Astrocyte (in vitro differentiated cells and primary cell): ENCODE results near the gene ESCO1. TPM values are rescaled to one million over a fixed set of nuclear protein-coding genes. Genes with fewer than 3 reads are reported as not detected.

Experiments
- DNase-seq: peaks from one replicate; pipeline ENCODE4 v3.0.0-alpha.2; 2010; ENCODE audit warnings: low read depth
- FAIRE-seq: peaks from 2 replicates; lab custom pipeline; 2011; peaks lifted over from hg19 to GRCh38; lab: Jason Lieb, UNC
- H2AFZ ChIP-seq: 2 replicates; pipeline ENCODE4 v1.6.0; 2012; ENCODE audit warnings: low read depth, low read length, inconsistent platforms
- H3K27ac ChIP-seq: 2 replicates; pipeline ENCODE4 v1.5.1; 2011; ENCODE audit warnings: low read depth, low read length, inconsistent platforms
- H3K27me3 ChIP-seq: 2 replicates; pipeline ENCODE4 v1.6.0; 2011; ENCODE audit warnings: low read length, inconsistent platforms; ENCODE audit not compliant: insufficient read depth
- H3K36me3 ChIP-seq: 2 replicates; pipeline ENCODE4 v1.5.1; 2011; ENCODE audit warnings: low read length, inconsistent platforms; ENCODE audit not compliant: insufficient read depth
- H3K4me1 ChIP-seq: 2 replicates; pipeline ENCODE4 v1.5.1; 2011; ENCODE audit warnings: low read length, inconsistent platforms; ENCODE audit not compliant: insufficient read depth
- H3K4me2 ChIP-seq: 2 replicates; pipeline ENCODE4 v1.6.0; 2012; ENCODE audit warnings: low read length, inconsistent platforms
- H3K4me3 ChIP-seq: 2 replicates; pipeline ENCODE4 v1.5.1; 2011; ENCODE audit warnings: low read depth, mild to moderate bottlenecking, low read length, inconsistent platforms; ENCODE audit not compliant: insufficient read depth
- H3K79me2 ChIP-seq: 2 replicates; pipeline ENCODE4 v1.6.0; 2012; ENCODE audit warnings: mild to moderate bottlenecking, low read length, inconsistent platforms; ENCODE audit not compliant: insufficient read depth
- H3K9ac ChIP-seq: 2 replicates; pipeline ENCODE4 v1.6.0; 2012; ENCODE audit warnings: mild to moderate bottlenecking, low read length, inconsistent platforms
- H3K9me3 ChIP-seq: 2 replicates; pipeline ENCODE4 v1.5.1; 2012; ENCODE audit warnings: low read depth, mild to moderate bottlenecking, low read length, inconsistent platforms; ENCODE audit not compliant: insufficient read depth
- H4K20me1 ChIP-seq: 2 replicates; pipeline ENCODE4 v1.6.0; 2012; ENCODE audit warnings: low read length, inconsistent platforms; ENCODE audit not compliant: insufficient read depth
- H3K27ac Mint-ChIP-seq: one replicate; pipeline ENCODE4 v1.8.0; 2021; ENCODE audit warnings: mild to moderate bottlenecking, mixed read lengths; ENCODE audit not compliant: unreplicated experiment
- H3K27me3 Mint-ChIP-seq: one replicate; pipeline ENCODE4 v1.8.0; 2021; ENCODE audit warnings: low read depth, mixed read lengths; ENCODE audit not compliant: unreplicated experiment
- H3K36me3 Mint-ChIP-seq: one replicate; pipeline ENCODE4 v1.8.0; 2021; ENCODE audit warnings: low read depth, mixed read lengths; ENCODE audit not compliant: unreplicated experiment
- H3K4me1 Mint-ChIP-seq: one replicate; pipeline ENCODE4 v1.8.0; 2021; ENCODE audit warnings: low read depth, mixed read lengths; ENCODE audit not compliant: unreplicated experiment
- H3K4me3 Mint-ChIP-seq: one replicate; pipeline ENCODE4 v1.8.0; 2021; ENCODE audit warnings: mild to moderate bottlenecking, moderate library complexity, mixed read lengths; ENCODE audit not compliant: unreplicated experiment
- H3K9me3 Mint-ChIP-seq: one replicate; pipeline ENCODE4 v1.8.0; 2021; ENCODE audit warnings: mild to moderate bottlenecking, mixed read lengths; ENCODE audit not compliant: unreplicated experiment
- EZH2 ChIP-seq: IDR thresholded peaks from 2 replicates; pipeline ENCODE4 v1.6.1; 2012; ENCODE audit warnings: mild to moderate bottlenecking, low read length, inconsistent platforms; ENCODE audit not compliant: insufficient read depth
- total RNA-seq: library from RNA; stranded (reverse); gene quantifications from 2 replicates; pipeline ENCODE4 v1.2.1, GENCODE V29; 2021
- TF ChIP-seq, protein P1 (sequence below): IDR thresholded peaks from 2 replicates; pipeline ENCODE4 v1.5.1; 2011; ENCODE audit warnings: low read depth, mild to moderate bottlenecking, inconsistent platforms, low read length, moderate library complexity; ENCODE audit not compliant: insufficient read depth

Gene ESCO1
- total RNA-seq, 1 donor from 2014 or later = 17.5 TPM

DNA sequence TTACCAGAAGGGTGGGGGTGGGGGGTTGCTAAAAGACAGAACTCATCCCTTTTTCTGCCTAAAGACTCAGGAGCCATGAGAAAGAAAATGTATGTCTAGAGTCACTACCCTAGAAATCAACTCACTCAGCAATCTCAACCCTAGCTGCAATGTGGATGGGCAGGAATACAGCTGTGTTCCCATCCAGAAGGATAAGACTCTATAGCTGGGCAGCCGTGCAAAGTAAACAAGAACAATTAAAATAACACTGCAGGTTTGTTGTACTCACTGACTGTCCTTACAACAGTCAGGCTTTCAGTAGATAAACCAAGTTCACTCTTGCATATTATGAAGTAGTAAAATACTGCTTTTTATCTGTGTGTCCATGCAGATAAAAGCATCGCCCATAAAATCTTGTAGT lies 74.0 kb downstream of the ESCO1 start:
- Histone ChIP-seq H3K27ac (no peak overlapping the region), H3K4me2 (no peak overlapping the region), H3K9ac (no peak overlapping the region), H4K20me1 (no peaks in the 10 kb centered on the region), H3K4me3 (no peak overlapping the region), H3K79me2 (no peaks in the 10 kb centered on the region), H3K9me3 (no peaks in the 10 kb centered on the region), H3K36me3 (no peaks in the 10 kb centered on the region), H2AFZ (no peak overlapping the region), H3K4me1 (no peaks in the 10 kb centered on the region), H3K27me3 (no peaks in the 10 kb centered on the region)
- Mint-ChIP-seq H3K27me3 (no peaks in the 10 kb centered on the region), H3K9me3 (no peaks in the 10 kb centered on the region), H3K36me3 (peaks cover 5% of the 10 kb centered on the region), H3K27ac (no peak overlapping the region), H3K4me1 (no peaks in the 10 kb centered on the region), H3K4me3 (no peak overlapping the region)
- FAIRE-seq = no peak
- TF ChIP-seq, protein P1, sequence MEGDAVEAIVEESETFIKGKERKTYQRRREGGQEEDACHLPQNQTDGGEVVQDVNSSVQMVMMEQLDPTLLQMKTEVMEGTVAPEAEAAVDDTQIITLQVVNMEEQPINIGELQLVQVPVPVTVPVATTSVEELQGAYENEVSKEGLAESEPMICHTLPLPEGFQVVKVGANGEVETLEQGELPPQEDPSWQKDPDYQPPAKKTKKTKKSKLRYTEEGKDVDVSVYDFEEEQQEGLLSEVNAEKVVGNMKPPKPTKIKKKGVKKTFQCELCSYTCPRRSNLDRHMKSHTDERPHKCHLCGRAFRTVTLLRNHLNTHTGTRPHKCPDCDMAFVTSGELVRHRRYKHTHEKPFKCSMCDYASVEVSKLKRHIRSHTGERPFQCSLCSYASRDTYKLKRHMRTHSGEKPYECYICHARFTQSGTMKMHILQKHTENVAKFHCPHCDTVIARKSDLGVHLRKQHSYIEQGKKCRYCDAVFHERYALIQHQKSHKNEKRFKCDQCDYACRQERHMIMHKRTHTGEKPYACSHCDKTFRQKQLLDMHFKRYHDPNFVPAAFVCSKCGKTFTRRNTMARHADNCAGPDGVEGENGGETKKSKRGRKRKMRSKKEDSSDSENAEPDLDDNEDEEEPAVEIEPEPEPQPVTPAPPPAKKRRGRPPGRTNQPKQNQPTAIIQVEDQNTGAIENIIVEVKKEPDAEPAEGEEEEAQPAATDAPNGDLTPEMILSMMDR = no peak
- no peak for DNase-seq

DNA sequence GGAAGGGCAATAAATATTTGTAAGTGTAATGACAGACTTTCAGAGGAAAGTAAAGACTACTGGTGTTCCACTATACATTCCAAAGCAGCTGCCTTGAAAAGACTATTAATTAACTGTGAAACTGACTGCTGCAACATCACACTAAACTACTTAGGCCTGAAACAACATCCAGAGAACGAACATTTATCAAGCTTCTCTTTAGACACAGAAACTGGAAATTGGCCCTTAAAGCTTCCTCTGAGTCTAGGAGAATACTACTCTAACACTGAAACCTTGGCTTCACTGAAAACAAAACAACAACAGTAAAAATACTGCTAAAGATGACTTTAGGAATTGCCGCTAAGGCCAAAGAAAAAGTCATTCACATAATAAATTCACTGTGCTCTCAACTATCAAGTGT lies 74.6 kb downstream of the ESCO1 start:
- H3K9me3 ChIP-seq = no peaks in the 10 kb centered on the region
- FAIRE-seq (no peak), DNase-seq (no peak)
- H3K27ac ChIP-seq = no peak overlapping the region
- no peaks in the 10 kb centered on the region for H3K4me1 ChIP-seq
- no peak overlapping the region for H3K9ac ChIP-seq
- no peaks in the 10 kb centered on the region for H3K4me1 Mint-ChIP-seq
- H3K4me3 ChIP-seq = no peak overlapping the region
- H3K27me3 ChIP-seq = no peaks in the 10 kb centered on the region
- H3K27ac Mint-ChIP-seq = no peak overlapping the region
- H3K4me2 ChIP-seq = no peak overlapping the region
- TF ChIP-seq EZH2 = no peak
- TF ChIP-seq, protein P1 = no peak
- no peaks in the 10 kb centered on the region for H4K20me1 ChIP-seq
- no peaks in the 10 kb centered on the region for H3K36me3 ChIP-seq
- H2AFZ ChIP-seq = no peak overlapping the region
- H3K27me3 Mint-ChIP-seq = no peaks in the 10 kb centered on the region
- no peak overlapping the region for H3K4me3 Mint-ChIP-seq
- H3K36me3 Mint-ChIP-seq = peaks cover 5% of the 10 kb centered on the region
- no peaks in the 10 kb centered on the region for H3K79me2 ChIP-seq
- H3K9me3 Mint-ChIP-seq = no peaks in the 10 kb centered on the region

DNA sequence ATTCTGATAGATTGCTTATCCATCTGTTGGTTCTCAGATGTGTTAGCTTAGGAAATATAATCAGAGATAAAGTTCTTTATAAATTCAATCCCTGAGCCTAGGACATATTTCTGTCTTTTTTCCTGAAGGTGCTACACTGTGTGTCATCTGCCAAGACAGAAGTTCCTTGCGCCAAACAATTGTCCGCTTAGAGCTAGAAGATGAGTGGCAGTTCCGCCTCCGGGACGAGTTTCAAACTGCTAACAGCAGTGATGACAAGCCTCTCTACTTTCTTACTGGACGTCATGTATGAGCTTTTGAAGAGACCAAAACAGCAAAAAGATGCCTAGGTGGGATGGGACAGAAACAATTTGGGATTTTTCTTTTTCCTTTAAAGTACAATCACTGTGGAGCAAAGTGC lies 78.0 kb downstream of the ESCO1 start:
- no peak overlapping the region for H3K4me3 ChIP-seq
- H3K9me3 Mint-ChIP-seq = no peaks in the 10 kb centered on the region
- no peaks in the 10 kb centered on the region for H3K9me3 ChIP-seq
- H2AFZ ChIP-seq = no peak overlapping the region
- H3K36me3 ChIP-seq = no peaks in the 10 kb centered on the region
- H3K36me3 Mint-ChIP-seq = peaks cover 11% of the 10 kb centered on the region
- TF ChIP-seq, protein P1 = no peak
- TF ChIP-seq EZH2 = no peak
- no peaks in the 10 kb centered on the region for H4K20me1 ChIP-seq
- no peak overlapping the region for H3K27ac Mint-ChIP-seq
- H3K4me3 Mint-ChIP-seq = no peak overlapping the region
- H3K4me1 ChIP-seq = no peaks in the 10 kb centered on the region
- no peak for FAIRE-seq
- no peak overlapping the region for H3K27ac ChIP-seq
- DNase-seq = no peak
- no peak overlapping the region for H3K4me2 ChIP-seq
- no peaks in the 10 kb centered on the region for H3K27me3 ChIP-seq
- no peaks in the 10 kb centered on the region for H3K27me3 Mint-ChIP-seq
- H3K9ac ChIP-seq = no peak overlapping the region
- H3K4me1 Mint-ChIP-seq = peaks cover 3% of the 10 kb centered on the region
- no peaks in the 10 kb centered on the region for H3K79me2 ChIP-seq
